ENCODE results near the gene KCNAB2.

The KCNAB2 gene

GRCh38 chr1:6009120-6010040, 36.3 kb upstream of the KCNAB2 start:
- Histone ChIP-seq H2AFZ (ENCODE audit: low read depth) (no peak overlapping the region), H3K4me2 (peak overlapping the region; percentile 58), H3K27me3 (ENCODE audit: insufficient read depth, low read depth) (no peaks in the 10 kb centered on the region), H3K9ac (no peak overlapping the region), H3K79me2 (ENCODE audit: insufficient read depth, low read depth) (peaks cover 38% of the 10 kb centered on the region; the same call in 1 of the 2 replicates), H3K27ac (peak overlapping the region; percentile 48; the same call in 1 of the 2 replicates), H3K4me3 (IDR thresholded peaks at IDR 0.05; ENCODE audit: insufficient read depth, low read depth, low read length) (no peak overlapping the region), H4K20me1 (ENCODE audit: insufficient read depth) (no peaks in the 10 kb centered on the region), H3K36me3 (ENCODE audit: insufficient read depth) (no peaks in the 10 kb centered on the region), H3K4me1 (ENCODE audit: low read depth, poor library complexity, severe bottlenecking) (peaks cover 39% of the 10 kb centered on the region)
- TF ChIP-seq CTCF (conservative IDR thresholded peaks at IDR 0.05; ENCODE audit: low read depth, low read length), result no peak

- Histone ChIP-seq H3K4me1 (ENCODE audit: low read depth, poor library complexity, severe bottlenecking) (peaks cover 39% of the 10 kb centered on the region), H3K79me2 (ENCODE audit: insufficient read depth, low read depth) (peaks cover 38% of the 10 kb centered on the region; the same call in 1 of the 2 replicates), H3K36me3 (ENCODE audit: insufficient read depth) (no peaks in the 10 kb centered on the region), H3K4me2 (no peak overlapping the region), H2AFZ (ENCODE audit: low read depth) (no peak overlapping the region), H3K27ac (peak overlapping the region; percentile 48; the same call in 1 of the 2 replicates), H3K27me3 (ENCODE audit: insufficient read depth, low read depth) (no peaks in the 10 kb centered on the region), H4K20me1 (ENCODE audit: insufficient read depth) (no peaks in the 10 kb centered on the region), H3K9ac (no peak overlapping the region), H3K4me3 (IDR thresholded peaks at IDR 0.05; ENCODE audit: insufficient read depth, low read depth, low read length) (no peak overlapping the region)
- no peak for TF ChIP-seq CTCF (conservative IDR thresholded peaks at IDR 0.05; ENCODE audit: low read depth, low read length)
Observed at GRCh38 chr1:6010554-6010953, 35.1 kb upstream of the KCNAB2 start.

- H3K36me3 ChIP-seq (ENCODE audit: insufficient read depth), result no peaks in the 10 kb centered on the region
- no peak overlapping the region for H2AFZ ChIP-seq (ENCODE audit: low read depth)
- H3K9ac ChIP-seq, result no peak overlapping the region
- no peak overlapping the region for H3K27ac ChIP-seq
- no peaks in the 10 kb centered on the region for H3K27me3 ChIP-seq (ENCODE audit: insufficient read depth, low read depth)
- TF ChIP-seq CTCF (conservative IDR thresholded peaks at IDR 0.05; ENCODE audit: low read depth, low read length), result no peak
- H3K4me3 ChIP-seq (IDR thresholded peaks at IDR 0.05; ENCODE audit: insufficient read depth, low read depth, low read length), result no peak overlapping the region
- no peak overlapping the region for H3K4me2 ChIP-seq
- H4K20me1 ChIP-seq (ENCODE audit: insufficient read depth), result no peaks in the 10 kb centered on the region
- peaks cover 39% of the 10 kb centered on the region for H3K4me1 ChIP-seq (ENCODE audit: low read depth, poor library complexity, severe bottlenecking)
- peaks cover 38% of the 10 kb centered on the region; the same call in 1 of the 2 replicates for H3K79me2 ChIP-seq (ENCODE audit: insufficient read depth, low read depth)
Observed at GRCh38 chr1:6011161-6011945, 34.3 kb upstream of the KCNAB2 start.

GRCh38 chr1:6011946-6012258, 33.8 kb upstream of the KCNAB2 start:
- Histone ChIP-seq H3K36me3 (ENCODE audit: insufficient read depth) (no peaks in the 10 kb centered on the region), H3K9ac (no peak overlapping the region), H4K20me1 (ENCODE audit: insufficient read depth) (no peaks in the 10 kb centered on the region), H3K4me3 (IDR thresholded peaks at IDR 0.05; ENCODE audit: insufficient read depth, low read depth, low read length) (no peak overlapping the region), H3K27me3 (ENCODE audit: insufficient read depth, low read depth) (no peaks in the 10 kb centered on the region), H2AFZ (ENCODE audit: low read depth) (no peak overlapping the region), H3K79me2 (ENCODE audit: insufficient read depth, low read depth) (peaks cover 35% of the 10 kb centered on the region; the same call in 1 of the 2 replicates), H3K4me2 (no peak overlapping the region), H3K27ac (no peak overlapping the region), H3K4me1 (ENCODE audit: low read depth, poor library complexity, severe bottlenecking) (peaks cover 39% of the 10 kb centered on the region)
- TF ChIP-seq CTCF (conservative IDR thresholded peaks at IDR 0.05; ENCODE audit: low read depth, low read length), result no peak

Measured in KMS-11 (cell line).